ENCODE measurements around the gene PLCH2. TPM values are rescaled to one million over a fixed set of nuclear protein-coding genes. Genes with fewer than 3 reads are reported as not detected.

Gene PLCH2
- total RNA-seq, 1 experiment from 2014 or later, result 7.2 TPM

- TF ChIP-seq EZH2 (IDR thresholded peaks at IDR 0.05; ENCODE audit: low read length, unreplicated experiment) (no peak), CTCF (conservative IDR thresholded peaks at IDR 0.05; ENCODE audit: low read depth, low read length) (no peak), EZH2phosphoT487 (IDR thresholded peaks at IDR 0.05; ENCODE audit: borderline replicate concordance, low read length) (no peak)
- peak within 1 kb of the TSS; percentile 96 for H3K9ac ChIP-seq (ENCODE audit: low read length)
- H3K36me3 ChIP-seq (ENCODE audit: low read depth, low read length), result peaks cover 7% of the 10 kb centered on the region; the same call in 1 of the 2 replicates
- peak within 1 kb of the TSS; percentile 93 for H3K4me3 ChIP-seq (ENCODE audit: low read length)
- BruUV-seq (replicated peaks), result no TSS peak
- no peaks in the 10 kb centered on the region for H3K9me2 ChIP-seq (replicated peaks; ENCODE audit: low read length)
- H3K4me1 ChIP-seq (ENCODE audit: insufficient read depth, low read length), result peaks cover 43% of the 10 kb centered on the region
- peak within 1 kb of the TSS; percentile 94 for H3K4me2 ChIP-seq (ENCODE audit: low read length)
- ChIA-PET CTCF (interaction anchor here (0.6 to 2.4 kb wide), 4 partner anchors 9 to 112 kb away, joined by 4 to 15 read pairs (median 6); no protein-coding TSS in a partner anchor), POLR2A (ENCODE audit: unreplicated experiment) (interaction anchor here (0.6 to 1.0 kb wide), 9 partner anchors 9 to 327 kb away, joined by 3 to 11 read pairs (median 7); partner anchors contain the start of gene TNFRSF14)
- no peaks in the 10 kb centered on the region for H3K27me3 ChIP-seq (ENCODE audit: low read length)
- intact Hi-C loops (cut with micrococcal nuclease), result loop anchor here (1.0 to 2.0 kb wide), 2 partner anchors 21 to 75 kb away; no protein-coding TSS in a partner anchor
- no peaks in the 10 kb centered on the region for H3F3A ChIP-seq (ENCODE audit: low read length, unreplicated experiment)
- peaks cover 49% of the 10 kb centered on the region for H3K79me2 ChIP-seq (ENCODE audit: low read length)
- peak within 1 kb of the TSS; percentile 43 for H3K27ac ChIP-seq (ENCODE audit: low read length)
- DNase-seq (peak; percentile 98), ATAC-seq (peak; percentile 92)
- peaks cover 43% of the 10 kb centered on the region for H4K20me1 ChIP-seq (ENCODE audit: low read length)
- peak within 1 kb of the TSS; percentile 64 for H2AFZ ChIP-seq (ENCODE audit: low read length)
- no peaks in the 10 kb centered on the region for H3K9me3 ChIP-seq (ENCODE audit: low read length)
Measured at GRCh38 chr1:2525920-2526823, 50.1 kb downstream of the PLCH2 start, which contains the start of gene PANK4. Gene PANK4, minus strand, starts transcription at chr1:2526596. Its CDS starts 9 bp downstream, at chr1:2526587.

GRCh38 chr1:2526824-2527555 is 50.9 kb downstream of the PLCH2 start:
- H3K27me3 ChIP-seq (ENCODE audit: low read length), result no peaks in the 10 kb centered on the region
- peak overlapping the region; percentile 64 for H3K4me3 ChIP-seq (ENCODE audit: low read length)
- peak; percentile 80 for DNase-seq
- ChIA-PET CTCF (interaction anchor here (1.2 kb wide), 1 partner anchor 112 kb away, joined by 4 read pairs; no protein-coding TSS in a partner anchor), POLR2A (ENCODE audit: unreplicated experiment) (interaction anchor here (0.6 to 1.0 kb wide), 4 partner anchors 8 to 295 kb away, joined by 3 to 11 read pairs (median 6); no protein-coding TSS in a partner anchor)
- no TSS peak for BruUV-seq (replicated peaks)
- peak overlapping the region; percentile 43 for H3K27ac ChIP-seq (ENCODE audit: low read length)
- intact Hi-C loops (cut with micrococcal nuclease), result loop anchor here (1.0 to 2.0 kb wide), 2 partner anchors 20 to 76 kb away; no protein-coding TSS in a partner anchor
- peaks cover 41% of the 10 kb centered on the region for H3K79me2 ChIP-seq (ENCODE audit: low read length)
- H3K4me1 ChIP-seq (ENCODE audit: insufficient read depth, low read length), result peaks cover 45% of the 10 kb centered on the region
- peaks cover 5% of the 10 kb centered on the region; the same call in 1 of the 2 replicates for H3K36me3 ChIP-seq (ENCODE audit: low read depth, low read length)
- peak overlapping the region; percentile 96 for H3K9ac ChIP-seq (ENCODE audit: low read length)
- no peaks in the 10 kb centered on the region for H3F3A ChIP-seq (ENCODE audit: low read length, unreplicated experiment)
- H2AFZ ChIP-seq (ENCODE audit: low read length), result peak overlapping the region; percentile 32
- ATAC-seq, result peak; percentile 39
- peak overlapping the region; percentile 89 for H3K4me2 ChIP-seq (ENCODE audit: low read length)
- H4K20me1 ChIP-seq (ENCODE audit: low read length), result peaks cover 39% of the 10 kb centered on the region
- no peaks in the 10 kb centered on the region for H3K9me3 ChIP-seq (ENCODE audit: low read length)
- TF ChIP-seq CTCF (conservative IDR thresholded peaks at IDR 0.05; ENCODE audit: low read depth, low read length), result no peak
- no peaks in the 10 kb centered on the region for H3K9me2 ChIP-seq (replicated peaks; ENCODE audit: low read length)

Data from PC-3 (cell line).